SK-N-SH (cell line): Measurements from ENCODE around the gene TNFRSF1B.

Experiments
- CTCF ChIP-seq: fragments of 200-600 bp; sonication (generic); IDR thresholded peaks from 2 replicates; pipeline ENCODE4 v1.6.1; 2017; ENCODE audit warnings: antibody characterized with exemption, mild to moderate bottlenecking, moderate library complexity
- RAD21 ChIP-seq: IDR thresholded peaks from 2 replicates; pipeline ENCODE4 v1.6.1; 2012; ENCODE audit warnings: mild to moderate bottlenecking, low read length
- TEAD4 ChIP-seq: IDR thresholded peaks from 2 replicates; pipeline ENCODE4 v1.4.0; 2012; ENCODE audit warnings: mild to moderate bottlenecking, borderline replicate concordance; ENCODE audit not compliant: insufficient read depth

GRCh38 chr1:12176298-12177118 is 9.7 kb downstream of the TNFRSF1B start:
- TF ChIP-seq CTCF = no peak
- no peak for TF ChIP-seq RAD21
- no peak for TF ChIP-seq TEAD4
